DOHH2 (cell line): ENCODE measurements around the gene STRIT1.

Experiments used
- H3F3A ChIP-seq: fragments of 200-600 bp; sonication (generic), shearing (Covaris generic); 2 replicates; pipeline ENCODE4 v1.6.0; 2016; ENCODE audit warnings: antibody characterized with exemption, mild to moderate bottlenecking; ENCODE audit not compliant: control insufficient read depth, insufficient read depth
- H3K27ac ChIP-seq: fragments of 200-600 bp; sonication (generic); 2 replicates; pipeline ENCODE4 v1.5.1; 2014; ENCODE audit warnings: low read depth, mild to moderate bottlenecking, low read length, moderate library complexity
- H3K27me3 ChIP-seq: fragments of 200-600 bp; sonication (generic); 2 replicates; pipeline ENCODE4 v1.6.1; 2014; ENCODE audit warnings: mild to moderate bottlenecking, low read length, mixed read lengths; ENCODE audit not compliant: control insufficient read depth
- H3K36me3 ChIP-seq: fragments of 200-600 bp; sonication (generic); 2 replicates; pipeline ENCODE4 v1.6.1; 2014; ENCODE audit warnings: mild to moderate bottlenecking, low read length, moderate library complexity, mixed read lengths; ENCODE audit not compliant: control insufficient read depth
- H3K4me1 ChIP-seq: fragments of 200-600 bp; sonication (generic); 2 replicates; pipeline ENCODE4 v1.6.1; 2014; ENCODE audit warnings: mild to moderate bottlenecking, low read length, mixed read lengths; ENCODE audit not compliant: control insufficient read depth
- H3K4me2 ChIP-seq: fragments of 200-600 bp; sonication (generic); 2 replicates; pipeline ENCODE4 v1.6.0; 2014; ENCODE audit warnings: mild to moderate bottlenecking, low read length, moderate library complexity
- H3K4me3 ChIP-seq: fragments of 200-600 bp; sonication (generic); 2 replicates; pipeline ENCODE4 v1.5.1; 2014; ENCODE audit warnings: mild to moderate bottlenecking, low read length, mixed read lengths
- H3K79me2 ChIP-seq: fragments of 200-600 bp; sonication (generic); 2 replicates; pipeline ENCODE4 v1.6.1; 2014; ENCODE audit warnings: mild to moderate bottlenecking, low read length, mixed read lengths; ENCODE audit not compliant: control insufficient read depth
- H3K9me2 ChIP-seq: fragments of 200-600 bp; sonication (generic); replicated peaks from 2 replicates; pipeline ENCODE4 v1.6.1; 2014; ENCODE audit warnings: mild to moderate bottlenecking, low read length, mixed read lengths; ENCODE audit not compliant: control insufficient read depth
- H3K9me3 ChIP-seq: fragments of 200-600 bp; sonication (generic); 2 replicates; pipeline ENCODE4 v1.6.1; 2014; ENCODE audit warnings: antibody characterized with exemption, low read length, mixed read lengths; ENCODE audit not compliant: control insufficient read depth, insufficient read depth
- H4K20me1 ChIP-seq: fragments of 200-600 bp; sonication (generic); 2 replicates; pipeline ENCODE4 v1.6.0; 2014; ENCODE audit warnings: low read depth, mild to moderate bottlenecking, antibody characterized with exemption, low read length, moderate library complexity; ENCODE audit not compliant: control insufficient read depth, insufficient read depth
- EZH2phosphoT487 ChIP-seq: fragments of 200-600 bp; sonication (generic); IDR thresholded peaks from 2 replicates; pipeline ENCODE4 v1.6.1; 2017; ENCODE audit warnings: borderline replicate concordance, mild to moderate bottlenecking, antibody characterized with exemption, low read length, moderate library complexity, mixed read lengths
- TF ChIP-seq, protein P1 (sequence below): fragments of 200-600 bp; sonication (generic); IDR thresholded peaks from one replicate; pipeline ENCODE4 v1.5.1; 2014; ENCODE audit warnings: antibody characterized with exemption, mild to moderate bottlenecking, low read depth, low read length; ENCODE audit not compliant: poor library complexity, severe bottlenecking

STRIT1 gene

DNA sequence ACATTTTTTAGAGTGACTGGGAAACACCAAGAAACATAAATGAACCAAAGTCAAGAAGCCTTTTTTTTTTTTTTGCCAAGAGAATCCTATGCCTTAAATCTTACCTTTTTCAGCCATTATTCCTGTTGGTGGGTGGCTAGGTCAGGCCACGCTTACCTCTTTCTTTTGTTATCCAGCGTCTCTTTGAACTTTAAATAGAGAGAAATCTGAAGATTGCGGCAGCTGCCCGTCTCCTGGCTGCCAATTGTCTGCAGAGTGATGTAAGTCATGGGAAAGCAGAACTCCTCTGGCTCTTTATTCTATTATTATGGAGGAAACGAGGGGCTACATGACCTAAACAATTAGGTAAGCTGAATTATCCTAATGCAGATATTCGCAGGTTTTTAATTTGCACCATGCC, at the start of gene STRIT1:
Gene STRIT1, minus strand, starts transcription at position 168 of the 400 bp plus-strand sequence.
- H3K36me3 ChIP-seq = no peaks in the 10 kb centered on the region
- no peaks in the 10 kb centered on the region for H3K79me2 ChIP-seq
- no peak within 1 kb of the TSS for H3K27ac ChIP-seq
- no peaks in the 10 kb centered on the region for H3K4me1 ChIP-seq
- no peaks in the 10 kb centered on the region for H3K27me3 ChIP-seq
- H4K20me1 ChIP-seq = no peaks in the 10 kb centered on the region
- TF ChIP-seq, protein P1, sequence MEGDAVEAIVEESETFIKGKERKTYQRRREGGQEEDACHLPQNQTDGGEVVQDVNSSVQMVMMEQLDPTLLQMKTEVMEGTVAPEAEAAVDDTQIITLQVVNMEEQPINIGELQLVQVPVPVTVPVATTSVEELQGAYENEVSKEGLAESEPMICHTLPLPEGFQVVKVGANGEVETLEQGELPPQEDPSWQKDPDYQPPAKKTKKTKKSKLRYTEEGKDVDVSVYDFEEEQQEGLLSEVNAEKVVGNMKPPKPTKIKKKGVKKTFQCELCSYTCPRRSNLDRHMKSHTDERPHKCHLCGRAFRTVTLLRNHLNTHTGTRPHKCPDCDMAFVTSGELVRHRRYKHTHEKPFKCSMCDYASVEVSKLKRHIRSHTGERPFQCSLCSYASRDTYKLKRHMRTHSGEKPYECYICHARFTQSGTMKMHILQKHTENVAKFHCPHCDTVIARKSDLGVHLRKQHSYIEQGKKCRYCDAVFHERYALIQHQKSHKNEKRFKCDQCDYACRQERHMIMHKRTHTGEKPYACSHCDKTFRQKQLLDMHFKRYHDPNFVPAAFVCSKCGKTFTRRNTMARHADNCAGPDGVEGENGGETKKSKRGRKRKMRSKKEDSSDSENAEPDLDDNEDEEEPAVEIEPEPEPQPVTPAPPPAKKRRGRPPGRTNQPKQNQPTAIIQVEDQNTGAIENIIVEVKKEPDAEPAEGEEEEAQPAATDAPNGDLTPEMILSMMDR = no peak
- H3K4me3 ChIP-seq = no peak within 1 kb of the TSS
- H3F3A ChIP-seq = no peaks in the 10 kb centered on the region
- H3K4me2 ChIP-seq = no peak within 1 kb of the TSS
- H3K9me2 ChIP-seq = no peaks in the 10 kb centered on the region
- H3K9me3 ChIP-seq = peaks cover 8% of the 10 kb centered on the region; the same call in 1 of the 2 replicates

DNA sequence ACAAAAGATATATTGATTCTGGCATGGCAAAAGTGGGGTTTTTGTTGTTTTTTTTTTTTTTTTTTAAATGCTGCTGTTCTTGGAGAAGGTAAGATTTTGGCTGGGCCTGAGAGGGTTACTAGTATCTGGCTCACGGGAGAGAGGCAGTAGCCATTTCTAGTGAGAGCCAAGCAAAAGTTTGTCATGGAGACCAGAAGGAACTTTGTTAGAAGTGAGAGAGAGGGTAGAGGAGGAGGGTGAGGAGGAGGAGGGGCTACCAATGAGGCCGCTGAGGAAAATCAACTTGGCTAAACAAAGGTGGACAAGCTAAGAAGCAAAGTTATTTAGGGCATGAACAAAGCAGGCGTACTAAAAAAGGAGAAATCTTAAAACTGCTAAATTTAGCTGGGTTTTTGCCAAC, 48.9 kb upstream of the STRIT1 start:
- Histone ChIP-seq H3K36me3 (no peaks in the 10 kb centered on the region), H3K4me3 (no peak overlapping the region), H3F3A (no peaks in the 10 kb centered on the region), H3K4me1 (no peaks in the 10 kb centered on the region), H3K9me2 (no peaks in the 10 kb centered on the region), H3K27me3 (no peaks in the 10 kb centered on the region), H3K9me3 (no peaks in the 10 kb centered on the region), H3K27ac (no peak overlapping the region), H3K79me2 (no peaks in the 10 kb centered on the region), H3K4me2 (no peak overlapping the region), H4K20me1 (no peaks in the 10 kb centered on the region)
- TF ChIP-seq EZH2phosphoT487 = no peak
- TF ChIP-seq, protein P1 = no peak

DNA sequence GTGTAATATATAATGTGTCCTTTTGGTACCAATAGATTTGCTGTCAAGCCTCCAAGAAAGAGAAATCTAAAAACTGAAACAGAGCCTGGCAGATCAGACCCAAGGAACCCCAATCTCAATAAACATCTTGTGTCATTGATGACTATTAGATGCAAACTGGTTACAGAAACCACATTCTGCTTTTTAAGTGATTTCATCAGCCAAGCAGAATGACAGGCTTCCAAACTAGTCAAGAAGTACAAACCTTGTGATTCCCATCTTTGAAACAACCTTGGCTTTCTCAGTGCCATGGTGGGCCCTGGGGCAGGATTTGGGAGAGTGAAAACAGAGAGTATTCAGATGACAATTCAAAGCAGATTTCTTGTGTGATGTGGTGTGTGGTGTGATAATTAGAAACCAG, 45.6 kb upstream of the STRIT1 start:
- Histone ChIP-seq H3K4me1 (peaks cover 3% of the 10 kb centered on the region; the same call in 1 of the 2 replicates), H3K9me2 (no peaks in the 10 kb centered on the region), H4K20me1 (no peaks in the 10 kb centered on the region), H3K9me3 (no peaks in the 10 kb centered on the region), H3K79me2 (no peaks in the 10 kb centered on the region), H3K36me3 (no peaks in the 10 kb centered on the region), H3K4me2 (no peak overlapping the region), H3K4me3 (no peak overlapping the region), H3K27ac (no peak overlapping the region), H3F3A (no peaks in the 10 kb centered on the region), H3K27me3 (no peaks in the 10 kb centered on the region)
- TF ChIP-seq, protein P1 = no peak
- TF ChIP-seq EZH2phosphoT487 = no peak
